ENCODE measurements around the gene WWC2.

DNA sequence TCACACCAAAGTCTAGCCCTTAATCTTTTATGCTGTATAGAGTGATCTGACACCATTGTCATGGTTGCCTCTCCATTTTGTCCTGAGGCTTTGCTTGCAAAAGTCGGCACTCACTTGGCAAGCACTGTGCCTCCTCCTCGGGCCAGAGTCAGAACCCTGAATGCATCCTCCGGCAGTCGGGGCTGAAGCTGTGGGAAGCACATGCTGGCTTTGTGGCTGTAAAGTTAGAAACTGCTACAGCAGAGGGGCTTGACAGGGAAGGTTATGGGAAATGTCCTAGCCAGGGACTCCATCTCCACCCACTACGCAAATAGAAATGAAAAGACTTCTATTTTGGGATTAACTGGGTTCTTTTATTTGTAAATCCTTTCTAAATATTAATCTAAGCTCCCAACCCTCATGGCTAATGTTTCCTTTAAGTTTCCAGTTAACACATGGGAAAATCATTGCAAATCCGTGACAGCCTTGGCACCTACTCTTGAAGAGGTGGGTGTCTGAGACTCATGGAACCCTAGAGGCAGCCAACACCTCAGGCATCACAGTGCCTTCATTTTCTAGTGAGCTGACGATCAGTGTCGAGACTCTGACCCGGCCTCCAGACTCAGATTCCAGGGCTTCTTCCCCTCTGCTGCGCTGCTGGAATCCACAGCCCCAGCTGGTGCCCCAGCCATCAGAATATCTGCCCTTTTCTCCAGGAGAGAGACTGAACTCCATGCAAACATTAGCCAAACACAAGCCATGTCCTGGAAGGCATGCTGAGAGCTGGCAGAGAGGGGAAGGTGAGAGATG, 231.1 kb downstream of the WWC2 start:
- TF ChIP-seq, protein P1, sequence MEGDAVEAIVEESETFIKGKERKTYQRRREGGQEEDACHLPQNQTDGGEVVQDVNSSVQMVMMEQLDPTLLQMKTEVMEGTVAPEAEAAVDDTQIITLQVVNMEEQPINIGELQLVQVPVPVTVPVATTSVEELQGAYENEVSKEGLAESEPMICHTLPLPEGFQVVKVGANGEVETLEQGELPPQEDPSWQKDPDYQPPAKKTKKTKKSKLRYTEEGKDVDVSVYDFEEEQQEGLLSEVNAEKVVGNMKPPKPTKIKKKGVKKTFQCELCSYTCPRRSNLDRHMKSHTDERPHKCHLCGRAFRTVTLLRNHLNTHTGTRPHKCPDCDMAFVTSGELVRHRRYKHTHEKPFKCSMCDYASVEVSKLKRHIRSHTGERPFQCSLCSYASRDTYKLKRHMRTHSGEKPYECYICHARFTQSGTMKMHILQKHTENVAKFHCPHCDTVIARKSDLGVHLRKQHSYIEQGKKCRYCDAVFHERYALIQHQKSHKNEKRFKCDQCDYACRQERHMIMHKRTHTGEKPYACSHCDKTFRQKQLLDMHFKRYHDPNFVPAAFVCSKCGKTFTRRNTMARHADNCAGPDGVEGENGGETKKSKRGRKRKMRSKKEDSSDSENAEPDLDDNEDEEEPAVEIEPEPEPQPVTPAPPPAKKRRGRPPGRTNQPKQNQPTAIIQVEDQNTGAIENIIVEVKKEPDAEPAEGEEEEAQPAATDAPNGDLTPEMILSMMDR (IDR thresholded peaks at IDR 0.05 in 4 of 5, conservative IDR thresholded peaks at IDR 0.05 in 1 of 5): no peak
- no peak for TF ChIP-seq POLR2A (IDR thresholded peaks at IDR 0.05)

Measured in gastrocnemius medialis (tissue), 4 donors.